ENCODE data around the gene POLR2E. TPM values are rescaled to one million over a fixed set of nuclear protein-coding genes. Genes with fewer than 3 reads are reported as not detected.

POLR2E gene
- total and polyA plus RNA-seq, 10 of the 15 experiments (the other 5 are each of a cell fraction or from before 2014, with no cell fraction given) = 4.0 to 487 (median 200) TPM

GRCh38 chr19:1066251-1066747, 28.9 kb downstream of the POLR2E start:
- POLR2A ChIA-PET = interaction anchor here (0.9 to 3.0 kb wide), 11 partner anchors 10 to 273 kb away, joined by 3 to 45 read pairs (median 11); partner anchors contain the start of genes ABCA7, CIRBP, CNN2 and GPX4
- no peak for FAIRE-seq
- no peaks in the 10 kb centered on the region for H4K20me1 ChIP-seq (ENCODE audit: control insufficient read depth, insufficient read depth)
- RAD21 ChIA-PET (ENCODE audit: unreplicated experiment) = interaction anchor here (1.1 to 2.4 kb wide), 10 partner anchors 8 to 200 kb away, joined by 3 to 19 read pairs (median 6); partner anchors contain the start of gene CNN2
- H2AFZ ChIP-seq (ENCODE audit: control insufficient read depth, low read depth, low read length) = no peak overlapping the region
- H3K4me2 ChIP-seq (ENCODE audit: control insufficient read depth, insufficient read depth) = peak overlapping the region; percentile 85
- H3K4me1 ChIP-seq (ENCODE audit: control insufficient read depth, insufficient read depth, low read length) = peaks cover 17% of the 10 kb centered on the region
- TF ChIP-seq ASH2L (IDR thresholded peaks at IDR 0.05; ENCODE audit: borderline replicate concordance, low read depth) = no peak
- H3K79me2 ChIP-seq (ENCODE audit: control insufficient read depth, insufficient read depth, low read length) = peaks cover 35% of the 10 kb centered on the region
- H3K4me3 ChIP-seq = peak overlapping the region; percentile 98
- SMC1A ChIA-PET (ENCODE audit: uncharacterized antibody, unreplicated experiment) = interaction anchor here (1.4 to 2.3 kb wide), 4 partner anchors 9 to 49 kb away, joined by 4 to 11 read pairs (median 7); no protein-coding TSS in a partner anchor
- intact Hi-C loops (cut with micrococcal nuclease; ENCODE audit: unreplicated experiment) = no loop called here
- no peak for DNase-seq (ENCODE audit: low read depth, low spot score)
- H3K36me3 ChIP-seq (ENCODE audit: control insufficient read depth in 2 of 2, insufficient read depth in 2 of 2, low read length in 1 of 2) = peaks cover 0 to 7% of the 10 kb centered on the region in 2 experiments; a peak in 2 of 4 replicates
- in situ Hi-C loops (cut with MboI) = no loop called here
- no peaks in the 10 kb centered on the region for H3K27me3 ChIP-seq (replicated peaks in 1 of 2; ENCODE audit: control insufficient read depth in 2 of 2, insufficient read depth in 2 of 2, low read length in 1 of 2)
- H3K27ac ChIP-seq (ENCODE audit: control insufficient read depth, insufficient read depth) = no peak overlapping the region
- BruUV-seq (replicated peaks) = no TSS peak
- no peak for ATAC-seq
- peak overlapping the region; percentile 90; the same call in 1 of the 2 replicates for H3K9ac ChIP-seq (ENCODE audit: control insufficient read depth, insufficient read depth, low read length)
- CTCF ChIA-PET = interaction anchor here (0.8 to 2.2 kb wide), 7 partner anchors 11 to 203 kb away, joined by 3 to 9 read pairs (median 3); no protein-coding TSS in a partner anchor
- H3K9me3 ChIP-seq (replicated peaks; ENCODE audit: control insufficient read depth, insufficient read depth, low read length) = no peaks in the 10 kb centered on the region
- 42% methylated on average over 17 of the region's 17 CpGs for WGBS (ENCODE audit: insufficient coverage, insufficient replicate concordance, low lambda C conversion rate, missing lambda C conversion rate)

- H3K9me3 ChIP-seq (replicated peaks; ENCODE audit: control insufficient read depth, insufficient read depth, low read length) = no peaks in the 10 kb centered on the region
- in situ Hi-C loops (cut with MboI) = no loop called here
- no peak for TF ChIP-seq TARDBP (IDR thresholded peaks at IDR 0.05; ENCODE audit: borderline replicate concordance)
- TF ChIP-seq SUZ12 (IDR thresholded peaks at IDR 0.05; ENCODE audit: unreplicated experiment) = no peak
- TF ChIP-seq ZNF592 (IDR thresholded peaks at IDR 0.05) = no peak
- no peak for TF ChIP-seq ZBTB40 (IDR thresholded peaks at IDR 0.05; ENCODE audit: borderline replicate concordance)
- no peak for TF ChIP-seq POU2F2 (IDR thresholded peaks at IDR 0.05; ENCODE audit: borderline replicate concordance, low read depth, low read length)
Measured at GRCh38 chr19:1065606-1066109, 29.5 kb downstream of the POLR2E start.

More at GRCh38 chr19:1065606-1066109, 29.5 kb downstream of the POLR2E start:
- peaks cover 30% of the 10 kb centered on the region for H3K79me2 ChIP-seq (ENCODE audit: control insufficient read depth, insufficient read depth, low read length)
- no peak for DNase-seq (ENCODE audit: low read depth, low spot score)
- ChIA-PET POLR2A (interaction anchor here (1.2 to 2.8 kb wide), 4 partner anchors 11 to 37 kb away, joined by 4 to 25 read pairs (median 8); no protein-coding TSS in a partner anchor), SMC1A (ENCODE audit: uncharacterized antibody, unreplicated experiment) (interaction anchor here (1.3 to 2.3 kb wide), 3 partner anchors 10 to 36 kb away, joined by 4 to 11 read pairs (median 5); partner anchors contain the start of gene ABCA7), RAD21 (ENCODE audit: unreplicated experiment) (interaction anchor here (0.9 to 1.4 kb wide), 3 partner anchors 20 to 68 kb away, joined by 3 to 4 read pairs (median 4); no protein-coding TSS in a partner anchor), CTCF (interaction anchor here (0.8 to 2.2 kb wide), 8 partner anchors 11 to 65 kb away, joined by 3 to 7 read pairs (median 4); partner anchors contain the start of genes ABCA7 and RNU6-2)
- ATAC-seq = no peak
- no peak overlapping the region for H3K4me3 ChIP-seq
- H3K27me3 ChIP-seq (replicated peaks in 1 of 2; ENCODE audit: control insufficient read depth in 2 of 2, insufficient read depth in 2 of 2, low read length in 1 of 2) = no peaks in the 10 kb centered on the region
- no peaks in the 10 kb centered on the region for H4K20me1 ChIP-seq (ENCODE audit: control insufficient read depth, insufficient read depth)
- H3K4me1 ChIP-seq (ENCODE audit: control insufficient read depth, insufficient read depth, low read length) = peaks cover 17% of the 10 kb centered on the region
- no peak overlapping the region for H3K27ac ChIP-seq (ENCODE audit: control insufficient read depth, insufficient read depth)
- intact Hi-C loops (cut with micrococcal nuclease; ENCODE audit: unreplicated experiment) = no loop called here
- no peak overlapping the region for H3K9ac ChIP-seq (ENCODE audit: control insufficient read depth, insufficient read depth, low read length)
- no TSS peak for BruUV-seq (replicated peaks)
- no peak for FAIRE-seq
- 97% methylated on average over 17 of the region's 17 CpGs for WGBS (ENCODE audit: insufficient coverage, insufficient replicate concordance, low lambda C conversion rate, missing lambda C conversion rate)
- peak overlapping the region; percentile 59; the same call in 1 of the 2 replicates for H3K4me2 ChIP-seq (ENCODE audit: control insufficient read depth, insufficient read depth)
- H3K36me3 ChIP-seq (ENCODE audit: control insufficient read depth in 2 of 2, insufficient read depth in 2 of 2, low read length in 1 of 2) = peaks cover 0 to 4% of the 10 kb centered on the region in 2 experiments; a peak in 2 of 4 replicates
- no peak overlapping the region for H2AFZ ChIP-seq (ENCODE audit: control insufficient read depth, low read depth, low read length)

Data from GM12878 (cell line).